ENCODE results near the gene SON.

Gene SON

DNA sequence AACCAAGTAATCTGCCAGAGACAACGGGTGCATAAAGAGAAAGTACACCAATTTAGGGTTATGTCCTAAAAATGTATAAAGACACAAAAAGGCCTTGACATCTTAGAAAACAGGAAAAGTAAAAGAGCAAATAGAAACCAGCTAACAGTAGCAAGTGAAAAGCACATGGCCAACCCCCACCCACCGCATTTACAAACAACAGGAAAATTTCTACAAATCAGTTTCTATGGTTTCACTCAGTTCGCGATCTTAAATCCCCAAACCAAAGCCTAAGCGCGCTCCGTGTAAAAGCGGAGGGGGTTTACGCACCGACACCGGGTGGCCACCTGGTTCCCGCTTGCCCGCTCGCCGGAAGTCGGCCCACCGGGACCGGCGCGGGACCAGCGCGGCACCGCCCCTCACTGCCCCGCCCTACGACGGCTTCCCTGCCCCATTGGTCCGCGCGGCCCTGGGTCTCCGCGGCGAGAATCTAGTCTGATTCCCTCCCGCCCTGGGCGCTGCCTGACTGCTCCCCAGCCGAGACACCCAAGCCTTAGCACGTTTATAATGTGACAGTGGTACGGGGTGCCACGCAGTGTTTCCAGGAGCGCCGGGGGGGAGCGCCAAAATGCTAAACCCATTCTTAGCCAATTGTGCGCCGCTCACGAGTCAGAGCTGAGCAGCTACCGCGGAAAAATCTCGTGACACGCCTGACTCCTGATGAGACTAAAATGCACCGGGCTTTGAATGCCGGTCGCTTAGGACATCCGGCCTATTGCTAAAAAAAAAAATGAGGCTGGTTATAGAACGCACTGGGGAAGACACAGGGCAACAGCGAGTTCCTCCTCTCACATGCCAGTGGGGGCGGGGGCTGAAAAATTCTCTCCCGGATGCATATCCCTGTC, 840 bp upstream of the SON start, which contains the start of gene GART (continued):
- TF ChIP-seq, protein P1, sequence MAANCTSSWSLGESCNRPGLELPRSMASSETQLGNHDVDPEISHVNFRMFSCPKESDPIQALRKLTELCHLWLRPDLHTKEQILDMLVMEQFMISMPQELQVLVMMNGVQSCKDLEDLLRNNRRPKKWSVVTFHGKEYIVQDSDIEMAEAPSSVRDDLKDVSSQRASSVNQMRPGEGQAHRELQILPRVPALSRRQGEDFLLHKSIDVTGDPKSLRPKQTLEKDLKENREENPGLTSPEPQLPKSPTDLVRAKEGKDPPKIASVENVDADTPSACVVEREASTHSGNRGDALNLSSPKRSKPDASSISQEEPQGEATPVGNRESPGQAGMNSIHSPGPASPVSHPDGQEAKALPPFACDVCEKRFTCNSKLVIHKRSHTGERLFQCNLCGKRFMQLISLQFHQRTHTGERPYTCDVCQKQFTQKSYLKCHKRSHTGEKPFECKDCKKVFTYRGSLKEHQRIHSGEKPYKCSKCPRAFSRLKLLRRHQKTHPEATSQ (tag by site-specific recombination; IDR thresholded peaks at IDR 0.05): peak; percentile 48
- TF ChIP-seq PRDM1 (tag by site-specific recombination; IDR thresholded peaks at IDR 0.05) (peak; percentile 97), ZNF660 (tag by site-specific recombination; IDR thresholded peaks at IDR 0.05) (peak; percentile 84), ZNF335 (tag by site-specific recombination; conservative IDR thresholded peaks at IDR 0.05) (peak; percentile 94), ZNF174 (tag by site-specific recombination; IDR thresholded peaks at IDR 0.05) (no peak), KLF16 (tag by site-specific recombination; IDR thresholded peaks at IDR 0.05) (peak; percentile 70), ZNF843 (tag by site-specific recombination; IDR thresholded peaks at IDR 0.05) (0 out of 2 replicates have a peak, but pooled peaks have one; percentile 10), ZSCAN16 (tag by site-specific recombination; IDR thresholded peaks at IDR 0.05) (no peak), TCF7L2 (IDR thresholded peaks at IDR 0.05; ENCODE audit: borderline replicate concordance, low read depth, low read length) (no peak), ZNF792 (tag by site-specific recombination; IDR thresholded peaks at IDR 0.05) (no peak), GLI4 (tag by site-specific recombination; IDR thresholded peaks at IDR 0.05) (0 out of 2 replicates have a peak, but pooled peaks have one; percentile 68), ZNF169 (tag by site-specific recombination; IDR thresholded peaks at IDR 0.05) (no peak)

DNA sequence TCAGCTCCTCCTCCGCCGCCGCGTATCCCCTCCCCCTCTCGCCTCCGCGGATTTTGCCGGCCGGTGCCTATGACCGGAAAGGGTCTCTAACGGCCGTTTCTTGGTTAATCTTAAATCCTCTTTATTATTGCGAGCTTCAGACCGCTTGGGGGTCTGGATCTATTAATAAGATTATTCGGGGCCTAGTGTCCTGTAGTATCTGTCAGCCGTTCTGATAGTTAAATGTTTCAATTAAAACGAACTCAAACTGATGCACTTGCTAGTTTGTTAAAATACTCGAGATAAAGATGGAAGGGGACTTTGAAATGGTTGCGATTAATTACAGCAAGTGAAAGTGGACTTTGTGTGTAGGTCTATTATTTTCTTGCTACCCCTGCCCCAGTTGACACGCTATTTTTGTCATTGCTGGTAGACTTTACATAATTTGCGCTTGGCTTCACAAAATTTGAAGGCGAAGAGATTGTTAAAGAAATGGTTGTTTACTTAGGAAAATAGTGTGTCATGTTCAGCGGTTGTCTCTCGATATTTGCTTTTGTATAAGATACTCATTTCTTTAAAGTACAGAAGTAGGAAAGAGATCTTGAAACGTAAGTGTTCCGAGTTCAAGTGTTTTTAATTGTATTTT, 779 bp downstream of the SON start:
- Histone ChIP-seq H3K4me1 (ENCODE audit: control insufficient read depth, insufficient read depth, low read length) (peaks cover 12% of the 10 kb centered on the region), H3K9me3 (ENCODE audit: control insufficient read depth, insufficient read depth, low read depth, low read length) (no peaks in the 10 kb centered on the region), H3K27ac (ENCODE audit: extremely low read depth, low read depth, low read length) (peak overlapping the region; percentile 93), H3K4me3 (ENCODE audit: low read depth, low read length) (peak overlapping the region; percentile 98), H3K36me3 (ENCODE audit: control insufficient read depth in 2 of 2, insufficient read depth in 1 of 2, low read length in 2 of 2) (peaks cover 35 to 37% of the 10 kb centered on the region in 2 experiments)
- 0 out of 2 replicates have a peak, but pooled peaks have one; percentile 80 for TF ChIP-seq ZNF394 (tag by site-specific recombination; IDR thresholded peaks at IDR 0.05; ENCODE audit: borderline replicate concordance)
- TF ChIP-seq, protein P2, sequence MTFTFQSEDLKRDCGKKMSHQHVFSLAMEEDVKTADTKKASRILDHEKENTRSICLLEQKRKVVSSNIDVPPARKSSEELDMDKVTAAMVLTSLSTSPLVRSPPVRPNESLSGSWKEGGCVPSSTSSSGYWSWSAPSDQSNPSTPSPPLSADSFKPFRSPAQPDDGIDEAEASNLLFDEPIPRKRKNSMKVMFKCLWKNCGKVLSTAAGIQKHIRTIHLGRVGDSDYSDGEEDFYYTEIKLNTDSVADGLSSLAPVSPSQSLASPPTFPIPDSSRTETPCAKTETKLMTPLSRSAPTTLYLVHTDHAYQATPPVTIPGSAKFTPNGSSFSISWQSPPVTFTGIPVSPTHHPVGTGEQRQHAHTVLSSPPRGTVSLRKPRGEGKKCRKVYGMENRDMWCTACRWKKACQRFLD (tag by site-specific recombination; IDR thresholded peaks at IDR 0.05): peak; percentile 99
- TF ChIP-seq ZNF184 (tag by site-specific recombination; IDR thresholded peaks at IDR 0.05): peak; percentile 17; the same call in 1 of the 2 replicates
- TF ChIP-seq ZNF16 (tag by site-specific recombination; IDR thresholded peaks at IDR 0.05; ENCODE audit: low read depth): 0 out of 2 replicates have a peak, but pooled peaks have one; percentile 6
- TF ChIP-seq SCRT1 (tag by site-specific recombination; IDR thresholded peaks at IDR 0.05; ENCODE audit: borderline replicate concordance): no peak
- no peak for TF ChIP-seq ZNF521 (tag by site-specific recombination; IDR thresholded peaks at IDR 0.05)
- peak; percentile 89; the same call in 1 of the 2 replicates for TF ChIP-seq EGR2 (tag by site-specific recombination; IDR thresholded peaks at IDR 0.05; ENCODE audit: low read depth)
- peak; percentile 3 for TF ChIP-seq SP2 (tag by site-specific recombination; IDR thresholded peaks at IDR 0.05)
- TF ChIP-seq, protein P3, sequence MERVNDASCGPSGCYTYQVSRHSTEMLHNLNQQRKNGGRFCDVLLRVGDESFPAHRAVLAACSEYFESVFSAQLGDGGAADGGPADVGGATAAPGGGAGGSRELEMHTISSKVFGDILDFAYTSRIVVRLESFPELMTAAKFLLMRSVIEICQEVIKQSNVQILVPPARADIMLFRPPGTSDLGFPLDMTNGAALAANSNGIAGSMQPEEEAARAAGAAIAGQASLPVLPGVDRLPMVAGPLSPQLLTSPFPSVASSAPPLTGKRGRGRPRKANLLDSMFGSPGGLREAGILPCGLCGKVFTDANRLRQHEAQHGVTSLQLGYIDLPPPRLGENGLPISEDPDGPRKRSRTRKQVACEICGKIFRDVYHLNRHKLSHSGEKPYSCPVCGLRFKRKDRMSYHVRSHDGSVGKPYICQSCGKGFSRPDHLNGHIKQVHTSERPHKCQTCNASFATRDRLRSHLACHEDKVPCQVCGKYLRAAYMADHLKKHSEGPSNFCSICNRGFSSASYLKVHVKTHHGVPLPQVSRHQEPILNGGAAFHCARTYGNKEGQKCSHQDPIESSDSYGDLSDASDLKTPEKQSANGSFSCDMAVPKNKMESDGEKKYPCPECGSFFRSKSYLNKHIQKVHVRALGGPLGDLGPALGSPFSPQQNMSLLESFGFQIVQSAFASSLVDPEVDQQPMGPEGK (tag by site-specific recombination; IDR thresholded peaks at IDR 0.05): 0 out of 2 replicates have a peak, but pooled peaks have one; percentile 5
- TF ChIP-seq ZBTB7A (tag by site-specific recombination; IDR thresholded peaks at IDR 0.05; ENCODE audit: low read depth): 0 out of 2 replicates have a peak, but pooled peaks have one; percentile 2
- 0 out of 2 replicates have a peak, but pooled peaks have one; percentile 10 for TF ChIP-seq ZNF426 (tag by site-specific recombination; IDR thresholded peaks at IDR 0.05)
- TF ChIP-seq ZNF2 (tag by site-specific recombination; IDR thresholded peaks at IDR 0.05): 0 out of 2 replicates have a peak, but pooled peaks have one; percentile 72
- no peak for TF ChIP-seq ZNF404 (tag by site-specific recombination; IDR thresholded peaks at IDR 0.05)
- TF ChIP-seq ZNF707 (tag by site-specific recombination; IDR thresholded peaks at IDR 0.05): 0 out of 2 replicates have a peak, but pooled peaks have one; percentile 1
- POLR2A ChIA-PET: interaction anchor here (0.6 to 3.3 kb wide), 9 partner anchors 8 to 351 kb away, joined by 3 to 20 read pairs (median 6); partner anchors contain the start of genes DNAJC28, DONSON and TMEM50B
- CTCF ChIA-PET: interaction anchor here (0.6 kb wide), 2 partner anchors 346 to 1710 kb away, joined by 3 to 4 read pairs; no protein-coding TSS in a partner anchor

Measured in HEK293 (cell line).